Activated CD4-positive, alpha-beta T cell treated with anti-CD3 and anti-CD28 coated beads, Interleukin-2, amount 50 U/mL, for 48 hours (primary cell): ENCODE measurements around the gene CHD3.
"Not testable (repeated sequence)": the region's sequence is repeated elsewhere in the genome, so short reads cannot be mapped to it uniquely, and the experiment has no call there.

ENCODE experiments used
- DNase-seq, 2 experiments: peaks; one replicate each; pipeline ENCODE4 v3.0.0-alpha.2; 2020

The CHD3 gene

GRCh38 chr17:7940034-7940433 is 51.4 kb downstream of the CHD3 start:
- no peak for DNase-seq

- no peak for DNase-seq
These were observed 52.2 kb downstream of the CHD3 start for GRCh38 chr17:7940743-7941142.

- no peak for DNase-seq
These were observed 54.7 kb downstream of the CHD3 start for GRCh38 chr17:7943291-7943690.

- DNase-seq, result no peak
These were observed 55.7 kb downstream of the CHD3 start for GRCh38 chr17:7944326-7944725.

- DNase-seq, result no peak
These were observed 57.1 kb downstream of the CHD3 start for GRCh38 chr17:7945651-7946050.

- no peak for DNase-seq
These were observed 57.9 kb downstream of the CHD3 start for GRCh38 chr17:7946441-7946840.

GRCh38 chr17:7947651-7948050 is 59.1 kb downstream of the CHD3 start:
- DNase-seq, result no peak

- DNase-seq, result no peak
These were observed 62.0 kb downstream of the CHD3 start for GRCh38 chr17:7950578-7950977.

GRCh38 chr17:7951143-7951792 is 62.7 kb downstream of the CHD3 start:
- DNase-seq, result peak; percentile 46 to 56

GRCh38 chr17:7953266-7953665 is 64.7 kb downstream of the CHD3 start:
- DNase-seq, result not testable (repeated sequence)

GRCh38 chr17:7955414-7956227 is 67.0 kb downstream of the CHD3 start:
- DNase-seq, result no peak

- no peak for DNase-seq
These were observed 67.8 kb downstream of the CHD3 start for GRCh38 chr17:7956228-7956965.

GRCh38 chr17:7959503-7960253 is 71.1 kb downstream of the CHD3 start:
- no peak for DNase-seq

- no peak for DNase-seq
These were observed 72.8 kb downstream of the CHD3 start for GRCh38 chr17:7961421-7961820.
